Measurements from ENCODE around the gene ARHGEF37.
"Not testable (repeated sequence)": the region's sequence is repeated elsewhere in the genome, so short reads cannot be mapped to it uniquely, and the experiment has no call there.

Gene ARHGEF37

GRCh38 chr5:149567226-149567625 is 14.1 kb upstream of the ARHGEF37 start:
- DNase-seq = no peak

- no peak for DNase-seq
Measured at GRCh38 chr5:149572170-149572569, 9.1 kb upstream of the ARHGEF37 start.

- DNase-seq = no peak
Measured at GRCh38 chr5:149572576-149573231, 8.6 kb upstream of the ARHGEF37 start.

DNA sequence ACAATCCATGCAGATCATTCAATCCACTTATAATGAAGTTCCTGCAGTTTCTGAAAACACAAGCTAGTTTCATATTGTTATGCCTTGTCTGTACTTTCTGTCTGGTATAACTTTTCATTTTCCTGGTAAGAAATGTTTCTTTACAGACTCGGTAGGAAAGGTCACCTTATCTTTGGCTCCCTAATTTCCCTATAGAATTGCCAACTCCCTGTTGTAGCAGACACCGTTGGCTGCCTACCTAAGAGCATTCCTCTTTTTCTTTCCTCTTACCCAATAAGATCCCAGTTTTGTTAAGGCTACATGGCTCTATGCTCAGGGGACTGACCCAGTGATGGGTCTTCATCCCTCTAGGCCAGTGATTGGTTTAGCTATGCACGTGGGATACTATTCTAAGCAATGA is 6.2 kb upstream of the ARHGEF37 start:
- no peak for DNase-seq

DNA sequence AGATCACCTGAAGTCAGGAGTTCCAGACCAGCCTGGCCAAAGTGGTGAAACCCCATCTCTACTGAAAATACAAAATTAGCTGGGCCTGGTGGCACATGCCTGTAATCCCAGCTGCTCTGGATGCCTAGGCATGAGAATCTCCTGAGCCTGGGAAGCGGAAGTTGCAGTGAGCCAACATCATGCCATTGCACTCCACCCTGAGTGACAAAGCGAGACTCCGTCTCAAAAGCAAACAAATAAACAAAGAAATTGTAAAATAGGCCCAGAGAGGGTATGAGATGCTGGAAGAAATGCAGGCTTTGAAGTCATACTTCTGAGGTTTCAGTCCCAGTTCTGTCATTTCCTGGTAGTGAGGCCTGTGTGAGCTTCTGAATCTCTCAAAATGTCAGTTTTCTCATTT is 5.3 kb upstream of the ARHGEF37 start:
- no peak for DNase-seq

GRCh38 chr5:149578896-149579295 is 2.4 kb upstream of the ARHGEF37 start:
- no peak for DNase-seq

DNA sequence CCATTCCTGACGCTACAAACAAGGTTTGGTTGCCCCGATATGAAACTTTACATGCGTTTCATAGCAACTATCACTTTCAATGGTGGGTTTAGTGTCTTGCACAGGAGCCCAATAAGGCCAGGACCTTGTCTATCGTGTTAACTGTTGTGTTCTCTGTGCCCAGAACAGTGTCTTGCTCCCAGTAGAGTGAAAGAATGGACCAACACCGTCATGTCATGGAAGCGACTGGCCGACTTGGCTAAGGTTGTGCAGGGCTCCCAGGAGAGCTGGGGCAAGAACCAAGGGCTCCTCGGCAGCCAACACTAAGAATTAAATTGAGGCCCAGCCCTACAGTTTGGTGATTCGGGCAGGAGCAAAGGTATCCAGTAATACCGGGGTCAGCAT is 498 bp upstream of the ARHGEF37 start:
- no peak for DNase-seq

DNA sequence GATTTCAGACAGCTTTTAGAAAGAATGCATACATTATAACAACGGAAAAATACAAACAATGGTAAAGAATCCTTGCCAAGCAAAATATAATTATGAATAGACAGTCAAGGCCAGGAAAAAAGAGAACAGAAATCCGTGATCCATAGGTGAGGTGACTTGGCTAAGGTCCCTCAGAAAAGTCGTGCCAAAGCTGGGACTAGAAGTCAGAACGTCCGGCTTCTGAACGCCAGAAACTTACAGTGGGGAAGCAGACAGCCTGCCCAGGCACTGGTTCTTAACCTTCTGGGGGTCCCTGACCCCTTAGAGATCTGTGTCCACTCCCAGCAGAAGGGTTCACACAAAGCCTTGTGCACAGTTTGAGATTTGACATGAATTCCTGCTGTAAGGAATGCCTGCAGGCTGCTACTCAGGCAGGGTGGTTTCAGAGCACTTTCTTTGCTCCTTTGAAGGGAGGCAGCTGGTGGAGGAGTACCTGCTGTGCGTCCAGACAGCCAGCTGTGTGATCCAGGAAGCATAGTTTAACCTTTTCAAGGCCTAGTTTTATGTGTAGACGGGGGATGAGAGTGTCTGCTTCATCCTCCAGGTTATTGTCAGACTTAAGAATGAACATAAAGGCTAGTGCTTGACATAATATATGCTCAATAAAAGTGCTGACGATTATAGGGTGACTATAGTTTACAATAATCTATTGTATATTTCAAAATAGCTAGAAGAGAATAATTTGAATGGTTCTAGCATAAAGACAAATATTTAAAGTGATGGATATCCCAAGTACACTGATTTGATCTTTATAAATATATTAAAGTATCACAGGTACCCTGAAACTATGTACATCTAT is 852 bp downstream of the ARHGEF37 start:
- no peak for DNase-seq

DNA sequence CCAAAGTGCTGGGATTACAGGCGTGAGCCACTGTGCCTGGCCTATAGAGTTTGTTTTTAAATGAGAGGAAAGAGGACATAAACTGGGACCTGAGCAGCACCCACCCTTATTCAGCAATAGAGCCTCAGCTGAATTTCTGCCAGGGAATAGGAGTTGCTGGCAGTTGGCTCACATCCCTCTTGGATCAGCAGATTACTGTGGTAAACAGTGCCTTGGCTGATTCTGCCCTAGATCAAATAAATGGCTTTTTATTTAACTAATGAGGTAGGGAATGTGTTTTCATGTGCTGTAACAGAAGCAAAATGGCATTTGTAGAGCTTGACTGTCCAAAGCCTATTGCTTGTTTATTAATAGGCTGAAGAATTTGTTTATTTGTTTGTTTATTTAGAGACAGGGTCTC is 2.1 kb downstream of the ARHGEF37 start:
- DNase-seq = no peak

DNA sequence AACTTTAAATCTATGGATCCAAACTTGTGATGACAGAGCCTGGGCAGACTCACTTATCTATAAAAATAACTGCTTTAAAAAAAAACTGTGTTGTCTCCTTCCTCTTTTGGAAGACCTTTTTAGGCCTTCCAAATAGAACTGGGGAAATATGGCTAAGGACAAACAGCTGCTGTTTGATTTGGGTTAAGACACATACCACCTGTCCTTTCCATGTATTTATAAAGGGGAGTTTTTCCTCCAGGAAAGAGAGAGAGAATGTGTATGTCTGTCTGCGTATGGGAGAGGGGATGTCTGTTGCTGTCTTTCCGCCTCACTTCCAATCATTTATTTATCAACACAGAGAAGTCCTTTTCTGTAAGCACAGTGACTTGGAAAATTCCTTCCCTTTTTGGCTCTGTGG is 2.8 kb downstream of the ARHGEF37 start:
- no peak for DNase-seq

DNA sequence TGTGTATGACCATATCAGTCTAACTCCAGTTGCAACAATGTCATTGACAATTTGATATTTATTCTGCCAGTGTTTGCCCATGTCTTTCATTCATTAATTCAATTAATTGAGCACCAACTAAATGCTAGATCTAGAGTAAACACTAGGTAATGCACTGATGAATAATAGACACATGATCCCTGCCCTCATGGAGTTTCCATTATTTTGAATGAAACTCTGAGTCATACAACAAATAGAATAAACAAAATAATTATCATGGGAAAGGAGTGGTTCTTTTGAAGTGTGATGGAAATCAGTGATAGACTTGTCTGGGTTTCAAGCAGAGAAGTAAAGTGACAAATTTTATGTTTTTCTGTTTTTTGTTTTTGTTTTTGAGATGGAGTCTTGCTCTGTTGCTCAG is 4.6 kb downstream of the ARHGEF37 start:
- no peak for DNase-seq

DNA sequence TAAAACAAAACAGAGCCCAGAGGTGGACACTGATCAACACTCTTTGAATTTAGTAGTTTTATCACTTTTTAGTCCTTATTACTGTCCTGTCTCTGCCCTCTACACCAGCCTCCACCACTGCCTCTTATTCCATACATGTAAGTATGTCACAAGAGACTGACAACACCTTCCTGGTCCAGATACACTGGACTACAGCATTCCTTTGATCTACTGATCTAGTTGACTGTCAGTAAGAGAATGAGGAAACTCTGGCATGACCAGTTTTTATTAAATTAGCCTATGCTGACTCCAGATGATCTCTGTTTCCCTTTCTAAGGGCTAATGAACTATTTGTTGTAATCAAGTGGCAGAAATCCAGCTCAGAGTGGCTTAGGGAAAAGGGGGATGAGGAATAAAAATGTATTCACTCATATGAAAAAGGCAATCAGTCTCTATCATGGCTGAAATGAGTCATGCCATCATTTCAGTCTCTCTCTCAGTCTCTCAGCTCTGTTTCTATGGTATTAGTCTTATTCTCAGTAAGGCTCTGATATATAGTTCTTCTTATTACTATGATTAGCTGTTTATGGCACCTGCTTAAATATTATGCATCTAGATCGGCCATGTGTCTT is 5.5 kb downstream of the ARHGEF37 start:
- no peak for DNase-seq

DNA sequence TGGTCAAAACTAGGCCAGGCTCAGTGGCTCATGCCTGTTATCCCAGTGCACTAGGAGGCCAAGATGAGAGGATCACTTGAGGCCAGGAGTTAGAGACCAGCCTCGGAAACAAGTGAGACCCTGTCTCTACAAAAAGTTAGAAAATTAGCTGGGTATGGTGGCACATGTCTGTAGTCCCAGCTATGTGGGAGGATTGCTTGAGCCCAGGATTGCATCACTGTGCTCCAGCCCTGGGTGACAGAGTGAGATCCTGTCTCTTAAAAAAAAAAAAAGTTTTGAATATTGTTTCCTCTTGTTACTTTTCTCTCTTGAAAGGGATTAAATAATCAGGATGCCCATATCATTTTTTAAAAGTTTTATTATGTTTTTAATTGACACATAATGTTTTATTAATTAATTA is 7.6 kb downstream of the ARHGEF37 start:
- no peak for DNase-seq

DNA sequence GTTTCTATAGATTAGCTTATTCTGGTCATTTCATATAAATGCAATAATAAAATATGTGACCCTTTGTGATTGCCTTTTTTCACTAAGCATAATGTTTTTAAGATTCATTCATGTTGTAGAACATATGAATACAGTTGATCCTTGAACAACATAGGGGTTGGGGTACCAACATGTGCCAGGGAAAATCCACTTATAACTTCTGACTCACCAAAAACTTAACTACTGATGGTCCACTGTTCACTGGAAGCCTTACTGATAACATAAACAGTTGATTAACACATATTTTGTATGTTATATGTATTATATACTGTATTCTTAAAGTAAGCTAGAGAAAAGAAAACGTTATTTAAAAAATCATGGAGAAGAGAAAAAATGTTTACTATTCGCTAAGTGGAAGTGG is 12.1 kb downstream of the ARHGEF37 start:
- DNase-seq = no peak

- DNase-seq = no peak
Measured at GRCh38 chr5:149594206-149594895, 13.1 kb downstream of the ARHGEF37 start.

GRCh38 chr5:149595105-149595504 is 13.8 kb downstream of the ARHGEF37 start:
- DNase-seq = not testable (repeated sequence)

DNA sequence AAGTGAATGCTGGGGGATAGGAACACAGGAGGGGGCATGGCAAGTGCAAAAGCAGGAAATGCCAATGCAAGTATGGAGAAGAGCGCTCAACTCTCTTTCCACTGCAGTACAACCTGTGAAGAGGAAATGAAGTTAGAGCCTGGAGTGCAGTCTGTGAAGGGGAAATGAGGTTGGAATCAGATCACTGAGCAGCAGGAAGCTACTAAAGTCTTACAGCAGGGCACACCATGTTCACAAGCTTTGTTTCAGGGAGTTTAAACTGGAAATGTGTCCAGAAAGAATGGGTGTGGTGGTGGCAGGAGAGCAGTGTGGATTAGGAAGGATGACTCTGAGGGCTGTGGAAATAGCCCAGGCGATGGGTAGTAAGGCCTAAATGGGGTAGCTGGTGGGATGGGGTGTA is 15.4 kb downstream of the ARHGEF37 start:
- no peak for DNase-seq

- no peak for DNase-seq
Measured at GRCh38 chr5:149597618-149598017, 16.3 kb downstream of the ARHGEF37 start.

DNA sequence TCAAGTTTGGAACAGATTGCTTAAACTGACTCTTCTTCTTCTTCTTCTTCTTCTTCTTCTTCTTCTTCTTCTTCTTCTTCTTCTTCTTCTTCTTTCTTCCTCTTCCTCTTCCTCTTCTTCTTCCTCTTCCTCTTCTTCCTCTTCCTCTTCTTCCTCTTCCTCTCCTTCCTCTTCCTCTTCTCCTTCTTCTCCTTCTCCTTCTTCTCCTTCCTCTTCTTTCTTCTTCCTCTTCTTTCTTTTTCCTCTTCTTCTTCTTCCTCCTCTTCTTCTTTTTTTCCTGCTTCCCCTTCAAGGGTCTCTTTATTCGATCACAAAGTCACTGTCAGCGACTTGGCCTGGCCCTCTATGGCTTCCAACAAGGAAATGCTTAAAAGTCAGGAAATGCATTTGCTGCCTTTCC is 16.9 kb downstream of the ARHGEF37 start:
- not testable (repeated sequence) for DNase-seq

- no peak for DNase-seq
Measured at GRCh38 chr5:149598966-149599365, 17.7 kb downstream of the ARHGEF37 start.

DNA sequence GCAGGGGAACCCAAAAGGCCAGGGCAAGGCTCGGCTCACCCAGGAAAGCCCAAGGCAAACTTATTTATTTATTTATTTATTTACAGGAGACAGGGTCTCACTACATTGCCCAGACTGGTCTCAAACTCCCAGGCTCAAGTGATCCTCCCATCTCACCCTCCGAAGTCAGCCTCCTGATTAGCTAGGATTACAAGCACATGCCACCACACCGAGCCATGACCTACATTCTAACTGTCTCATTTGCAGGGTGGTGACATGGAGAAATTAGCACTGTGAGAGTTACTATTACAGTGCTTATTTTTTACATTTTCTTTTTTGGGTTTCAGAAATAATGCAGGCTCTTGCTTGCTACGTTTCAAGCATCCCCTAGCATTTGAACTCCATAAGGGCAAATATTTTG is 18.1 kb downstream of the ARHGEF37 start:
- no peak for DNase-seq

GRCh38 chr5:149600932-149601331 is 19.6 kb downstream of the ARHGEF37 start:
- DNase-seq = no peak

DNA sequence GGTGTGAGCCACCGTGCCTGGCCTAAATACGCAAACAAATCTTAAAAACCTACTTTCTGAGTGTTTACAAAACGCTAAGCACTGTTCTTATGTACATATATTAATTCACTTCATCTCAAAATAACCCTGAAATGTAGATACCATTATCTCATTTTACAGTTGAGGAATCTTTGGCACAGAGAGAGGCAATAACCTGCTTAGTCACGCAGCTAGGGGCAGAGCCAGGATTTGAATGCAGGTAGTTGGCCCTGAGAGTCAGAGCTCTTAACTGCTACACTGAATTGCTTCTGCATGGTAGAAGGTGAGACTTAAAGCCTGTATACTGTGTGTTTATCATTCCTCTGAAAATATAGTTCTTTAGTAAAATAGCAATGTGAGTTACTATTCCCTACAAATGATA is 21.9 kb downstream of the ARHGEF37 start:
- no peak for DNase-seq

GRCh38 chr5:149603920-149604319 is 22.6 kb downstream of the ARHGEF37 start:
- no peak for DNase-seq

Data from T1000 (cell line).